CD4-positive, alpha-beta T cell treated with Interleukin-4 for 1 hour (primary cell): Measurements from ENCODE around the gene PADI4.

Experiments
- DNase-seq, 2 donors: peaks; one replicate each; pipeline ENCODE4 v3.0.0-alpha.2; 2020 to 2022

PADI4 gene

GRCh38 chr1:17307946-17308345 lies at the start of gene PADI4:
TSS of gene PADI4 (plus strand) at chr1:17308197. CDS start at chr1:17308223, 26 bp downstream.
- DNase-seq: peak in 1 of 2 donors; percentile 50

- DNase-seq: no peak
Measured at GRCh38 chr1:17258758-17259130, 49.3 kb upstream of the PADI4 start.

- no peak for DNase-seq
Measured at GRCh38 chr1:17259233-17259873, 48.6 kb upstream of the PADI4 start.

- no peak for DNase-seq
Measured at GRCh38 chr1:17260264-17260663, 47.7 kb upstream of the PADI4 start.

GRCh38 chr1:17260738-17261137 lies 47.3 kb upstream of the PADI4 start:
- no peak for DNase-seq

GRCh38 chr1:17263936-17264335 lies 44.1 kb upstream of the PADI4 start:
- no peak for DNase-seq

GRCh38 chr1:17264470-17264869 lies 43.5 kb upstream of the PADI4 start:
- no peak for DNase-seq

GRCh38 chr1:17265162-17265561 lies 42.8 kb upstream of the PADI4 start:
- DNase-seq: no peak

- no peak for DNase-seq
Measured at GRCh38 chr1:17265950-17266349, 42.0 kb upstream of the PADI4 start.

- DNase-seq: no peak
Measured at GRCh38 chr1:17270891-17271765, 36.9 kb upstream of the PADI4 start.

GRCh38 chr1:17272066-17272465 lies 35.9 kb upstream of the PADI4 start:
- no peak for DNase-seq

- no peak for DNase-seq
Measured at GRCh38 chr1:17272646-17273045, 35.4 kb upstream of the PADI4 start.

GRCh38 chr1:17273096-17273495 lies 34.9 kb upstream of the PADI4 start:
- DNase-seq: no peak

GRCh38 chr1:17274186-17275170 lies 33.5 kb upstream of the PADI4 start:
- DNase-seq: peak; percentile 11 to 31

- DNase-seq: peak in 1 of 2 donors; percentile 38
Measured at GRCh38 chr1:17276568-17276967, 31.4 kb upstream of the PADI4 start.

- no peak for DNase-seq
Measured at GRCh38 chr1:17277511-17278159, 30.4 kb upstream of the PADI4 start.

- no peak for DNase-seq
Measured at GRCh38 chr1:17278996-17279830, 28.8 kb upstream of the PADI4 start.

- DNase-seq: no peak
Measured at GRCh38 chr1:17280436-17280835, 27.6 kb upstream of the PADI4 start.

GRCh38 chr1:17280894-17281293 lies 27.1 kb upstream of the PADI4 start:
- DNase-seq: no peak

- peak; percentile 1 to 43 for DNase-seq
Measured at GRCh38 chr1:17281775-17282181, 26.2 kb upstream of the PADI4 start.

GRCh38 chr1:17282836-17283235 lies 25.2 kb upstream of the PADI4 start:
- DNase-seq: no peak

- no peak for DNase-seq
Measured at GRCh38 chr1:17286646-17287045, 21.4 kb upstream of the PADI4 start.
